ENCODE measurements around the gene A3GALT2. TPM values are rescaled to one million over a fixed set of nuclear protein-coding genes. Genes with fewer than 3 reads are reported as not detected.

Gene A3GALT2
- total RNA-seq, 1 donor from 2014 or later, result not detected

DNA sequence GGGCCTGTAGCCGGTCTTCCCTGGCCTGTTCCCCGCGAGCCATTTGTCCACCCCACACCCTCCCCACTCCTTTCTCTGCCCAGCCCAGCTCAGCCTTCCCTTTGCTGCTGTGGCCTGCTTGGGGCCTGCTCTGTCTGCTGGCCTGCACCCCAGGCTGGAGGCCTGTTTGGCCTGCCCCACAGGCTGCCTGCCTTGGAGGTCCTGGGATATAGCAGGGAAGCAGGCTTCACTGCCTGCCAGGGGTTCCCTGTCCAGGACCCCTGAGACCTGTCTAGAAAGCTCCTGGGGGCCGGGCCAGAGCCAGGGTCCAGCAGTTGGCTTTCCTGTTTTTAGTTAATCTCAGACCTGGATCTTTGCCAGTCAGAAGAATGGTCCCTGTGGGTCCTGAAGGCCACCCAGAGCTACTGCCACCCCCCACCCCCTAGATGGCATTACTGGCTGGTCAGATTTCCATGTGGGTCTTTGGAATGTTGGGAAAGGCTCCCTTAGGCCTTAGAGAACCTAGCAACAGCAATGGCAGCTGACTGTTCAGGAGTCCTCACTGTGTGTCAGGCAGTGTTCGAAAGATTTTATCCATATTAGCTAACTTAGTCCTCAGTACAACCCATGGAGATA is 56.9 kb downstream of the A3GALT2 start:
- no peak overlapping the region for H3K27ac Mint-ChIP-seq
- no peaks in the 10 kb centered on the region for H3K9me3 Mint-ChIP-seq
- peaks cover 17% of the 10 kb centered on the region for H3K4me1 Mint-ChIP-seq (ENCODE audit: low read depth)
- no peaks in the 10 kb centered on the region for H3K27me3 Mint-ChIP-seq (ENCODE audit: low read depth)
- no peak for DNase-seq (ENCODE audit: low spot score)
- H3K36me3 Mint-ChIP-seq (ENCODE audit: low read depth), result no peaks in the 10 kb centered on the region
- intact Hi-C loops (cut with micrococcal nuclease), result no loop called here
- no peak overlapping the region for H3K4me3 Mint-ChIP-seq (ENCODE audit: low read depth)

DNA sequence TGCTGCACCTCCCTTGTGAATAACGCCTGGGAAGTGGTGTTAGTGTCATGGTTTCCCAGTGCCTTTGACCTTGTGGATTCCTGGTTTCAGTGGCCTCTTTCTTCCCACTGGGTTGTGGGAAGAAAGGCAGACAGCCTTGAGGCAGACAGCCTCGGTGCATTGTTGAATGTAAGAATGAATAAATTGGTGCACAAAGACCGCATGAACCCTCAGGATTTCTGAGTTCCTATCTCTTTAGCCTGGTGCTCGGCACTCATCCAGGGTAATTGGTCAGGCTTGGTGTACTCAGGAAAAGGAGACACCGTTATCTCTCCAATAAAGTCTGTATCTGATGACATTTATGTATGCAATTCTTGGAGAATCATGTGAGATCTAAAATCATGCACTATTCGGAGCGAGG is 59.6 kb downstream of the A3GALT2 start:
- DNase-seq (ENCODE audit: low spot score), result no peak
- H3K4me1 Mint-ChIP-seq (ENCODE audit: low read depth), result peaks cover 20% of the 10 kb centered on the region
- H3K4me3 Mint-ChIP-seq (ENCODE audit: low read depth), result no peak overlapping the region
- intact Hi-C loops (cut with micrococcal nuclease), result no loop called here
- H3K9me3 Mint-ChIP-seq, result no peaks in the 10 kb centered on the region
- peaks cover 4% of the 10 kb centered on the region for H3K36me3 Mint-ChIP-seq (ENCODE audit: low read depth)
- H3K27ac Mint-ChIP-seq, result no peak overlapping the region
- H3K27me3 Mint-ChIP-seq (ENCODE audit: low read depth), result no peaks in the 10 kb centered on the region

GRCh38 chr1:33260439-33260838 is 60.5 kb downstream of the A3GALT2 start:
- DNase-seq (ENCODE audit: low spot score), result no peak
- H3K27me3 Mint-ChIP-seq (ENCODE audit: low read depth), result no peaks in the 10 kb centered on the region
- peaks cover 4% of the 10 kb centered on the region for H3K36me3 Mint-ChIP-seq (ENCODE audit: low read depth)
- intact Hi-C loops (cut with micrococcal nuclease), result no loop called here
- H3K27ac Mint-ChIP-seq, result no peak overlapping the region
- no peak overlapping the region for H3K4me3 Mint-ChIP-seq (ENCODE audit: low read depth)
- peaks cover 20% of the 10 kb centered on the region for H3K4me1 Mint-ChIP-seq (ENCODE audit: low read depth)
- no peaks in the 10 kb centered on the region for H3K9me3 Mint-ChIP-seq

DNA sequence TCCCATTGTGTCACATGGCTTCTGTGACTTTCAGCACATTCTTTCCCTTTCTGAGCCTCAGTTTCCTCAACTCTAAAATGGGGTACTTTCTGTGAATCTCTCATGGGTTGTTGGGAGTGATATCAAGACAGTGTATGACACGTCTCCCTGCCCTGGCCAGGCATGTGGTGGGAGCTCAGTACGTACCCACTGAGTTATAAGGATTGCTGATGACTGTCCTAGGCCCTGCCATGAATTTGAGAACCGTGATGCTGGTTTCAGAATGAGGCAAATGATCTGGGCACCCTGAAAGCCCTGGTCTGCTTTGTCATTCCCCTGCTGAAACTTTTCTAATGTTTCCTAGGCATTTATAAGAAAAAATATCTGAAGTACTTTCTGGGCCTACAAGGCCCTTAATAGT is 61.0 kb downstream of the A3GALT2 start:
- H3K36me3 Mint-ChIP-seq (ENCODE audit: low read depth), result peaks cover 4% of the 10 kb centered on the region
- H3K4me3 Mint-ChIP-seq (ENCODE audit: low read depth), result no peak overlapping the region
- intact Hi-C loops (cut with micrococcal nuclease), result loop anchor here (5.0 kb wide), 2 partner anchors 78 to 87 kb away; partner anchors contain the start of gene TRIM62
- no peaks in the 10 kb centered on the region for H3K27me3 Mint-ChIP-seq (ENCODE audit: low read depth)
- no peak overlapping the region for H3K27ac Mint-ChIP-seq
- H3K9me3 Mint-ChIP-seq, result no peaks in the 10 kb centered on the region
- DNase-seq (ENCODE audit: low spot score), result no peak
- peaks cover 24% of the 10 kb centered on the region for H3K4me1 Mint-ChIP-seq (ENCODE audit: low read depth)

DNA sequence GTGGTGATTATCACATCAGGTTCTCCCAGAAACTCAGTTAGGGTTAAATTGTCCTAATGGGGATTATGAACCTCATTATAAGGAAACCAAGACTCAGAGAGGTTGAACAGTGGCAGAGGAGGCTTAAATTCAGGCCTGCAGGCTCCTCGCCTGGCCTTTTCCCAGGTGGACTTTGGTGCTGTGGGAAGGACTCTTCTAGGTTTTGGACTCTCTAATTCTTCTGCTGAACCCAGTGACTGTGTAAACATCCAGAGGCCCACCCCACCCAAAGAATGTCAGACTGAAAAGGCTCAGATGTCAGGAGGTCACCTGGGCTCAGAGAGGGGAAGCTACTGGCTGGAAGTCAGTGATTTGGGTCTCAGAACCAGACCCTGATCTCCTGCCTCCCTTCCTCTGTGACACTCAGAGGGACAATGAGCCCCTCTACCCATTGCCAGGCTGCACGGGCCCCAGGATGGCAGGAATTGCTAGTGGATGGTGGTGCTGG is 62.1 kb downstream of the A3GALT2 start:
- no peaks in the 10 kb centered on the region for H3K9me3 Mint-ChIP-seq
- no peaks in the 10 kb centered on the region for H3K27me3 Mint-ChIP-seq (ENCODE audit: low read depth)
- DNase-seq (ENCODE audit: low spot score), result no peak
- H3K4me1 Mint-ChIP-seq (ENCODE audit: low read depth), result peaks cover 24% of the 10 kb centered on the region
- H3K4me3 Mint-ChIP-seq (ENCODE audit: low read depth), result peak overlapping the region; percentile 37
- intact Hi-C loops (cut with micrococcal nuclease), result loop anchor here (5.0 kb wide), 2 partner anchors 77 to 88 kb away; partner anchors contain the start of gene TRIM62
- no peak overlapping the region for H3K27ac Mint-ChIP-seq
- peaks cover 4% of the 10 kb centered on the region for H3K36me3 Mint-ChIP-seq (ENCODE audit: low read depth)

DNA sequence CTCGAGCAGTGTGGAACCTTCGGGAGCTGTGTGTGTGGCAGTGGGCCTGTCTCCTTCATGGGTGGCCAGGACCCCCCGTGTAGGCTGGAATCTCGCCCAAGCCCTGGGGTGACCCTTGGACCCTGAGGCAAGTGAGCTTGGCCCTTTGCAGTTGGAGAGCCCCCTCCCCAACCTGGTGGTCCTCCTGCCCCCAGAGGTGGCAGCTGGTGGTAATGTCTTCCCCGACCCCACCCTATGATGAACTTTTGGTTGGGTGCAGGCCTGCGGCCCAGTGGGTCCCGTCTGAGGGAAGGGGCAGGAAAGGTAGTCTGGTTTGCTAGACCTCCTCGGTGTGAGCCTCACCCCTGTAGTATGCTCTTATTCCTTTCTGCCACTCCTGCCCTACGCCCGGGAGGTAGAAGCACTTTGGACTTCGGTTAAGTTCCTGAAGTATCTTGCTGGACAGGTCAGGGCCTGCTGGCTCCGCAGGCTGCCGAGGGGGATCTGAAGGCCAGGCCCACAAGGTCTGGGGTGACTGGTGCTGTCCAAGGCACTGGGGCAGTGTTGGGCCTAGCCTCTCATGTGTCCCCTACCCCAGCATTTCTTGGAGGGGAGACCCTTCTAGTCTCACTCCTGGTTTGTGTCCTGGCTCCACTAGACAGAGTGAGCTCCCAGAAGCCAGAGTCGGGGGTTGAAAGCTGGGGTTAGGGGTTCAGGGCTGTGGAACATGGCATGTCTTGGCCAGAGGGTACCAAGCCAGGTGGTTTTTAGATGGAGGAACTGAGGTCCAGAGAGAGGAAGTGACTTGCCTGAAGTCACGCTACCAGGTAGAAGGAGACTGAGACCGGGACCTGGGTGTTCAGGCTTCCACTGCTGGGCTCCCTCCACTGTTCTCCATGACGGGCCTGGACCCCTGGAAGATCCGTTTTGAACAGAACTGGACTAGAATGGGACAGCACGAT is 62.9 kb downstream of the A3GALT2 start:
- H3K4me3 Mint-ChIP-seq (ENCODE audit: low read depth), result peak overlapping the region; percentile 92
- H3K36me3 Mint-ChIP-seq (ENCODE audit: low read depth), result peaks cover 4% of the 10 kb centered on the region
- H3K9me3 Mint-ChIP-seq, result no peaks in the 10 kb centered on the region
- intact Hi-C loops (cut with micrococcal nuclease), result loop anchor here (5.0 kb wide), 2 partner anchors 76 to 89 kb away; partner anchors contain the start of gene TRIM62
- peak overlapping the region; percentile 74 for H3K27ac Mint-ChIP-seq
- peaks cover 24% of the 10 kb centered on the region for H3K4me1 Mint-ChIP-seq (ENCODE audit: low read depth)
- DNase-seq (ENCODE audit: low spot score), result no peak
- H3K27me3 Mint-ChIP-seq (ENCODE audit: low read depth), result no peaks in the 10 kb centered on the region

DNA sequence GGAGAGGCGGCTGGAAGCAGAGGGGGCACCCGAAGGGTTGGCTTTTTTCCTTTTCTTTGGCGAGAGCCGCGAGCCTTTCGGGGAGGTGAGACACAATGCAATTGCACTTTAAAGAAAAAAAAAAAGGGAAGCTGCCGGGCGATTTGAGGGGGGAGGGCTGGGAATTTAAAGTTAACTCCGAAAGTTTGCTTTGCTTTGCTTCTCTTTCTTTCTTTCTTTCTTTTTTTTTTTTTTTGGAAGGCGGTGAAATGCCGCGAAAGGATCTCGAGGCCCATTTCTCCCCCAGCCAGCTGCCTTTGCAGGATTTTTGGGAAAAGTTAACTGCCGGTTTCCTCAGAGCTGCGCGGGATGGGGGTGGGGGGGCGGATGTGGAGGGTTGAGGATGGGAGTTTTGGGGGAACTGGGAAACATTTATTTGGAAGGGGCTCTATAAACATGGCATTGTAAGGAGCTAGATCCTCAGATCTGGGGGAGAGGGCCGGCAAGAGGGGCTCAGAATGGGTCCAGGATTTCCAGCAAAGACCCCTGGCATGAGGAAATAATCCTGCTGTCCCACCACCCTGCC is 63.6 kb downstream of the A3GALT2 start:
- no peaks in the 10 kb centered on the region for H3K9me3 Mint-ChIP-seq
- peaks cover 24% of the 10 kb centered on the region for H3K4me1 Mint-ChIP-seq (ENCODE audit: low read depth)
- peak overlapping the region; percentile 94 for H3K27ac Mint-ChIP-seq
- peaks cover 3% of the 10 kb centered on the region for H3K27me3 Mint-ChIP-seq (ENCODE audit: low read depth)
- H3K36me3 Mint-ChIP-seq (ENCODE audit: low read depth), result peaks cover 4% of the 10 kb centered on the region
- DNase-seq (ENCODE audit: low spot score), result no peak
- peak overlapping the region; percentile 92 for H3K4me3 Mint-ChIP-seq (ENCODE audit: low read depth)
- intact Hi-C loops (cut with micrococcal nuclease), result loop anchor here (5.0 kb wide), 2 partner anchors 75 to 90 kb away; partner anchors contain the start of gene TRIM62

Other genes starting within 250 kb of the A3GALT2 start
- 2.4 and 2.9 TPM in 2 replicates for gene AZIN2, start 239.9 kb downstream of the A3GALT2 start, total RNA-seq
- 5.0 and 5.6 TPM in 2 replicates for gene TRIM62, start 139.1 kb downstream of the A3GALT2 start, total RNA-seq
- 21.3 and 22.2 TPM in 2 replicates for gene ZNF362, start 64.6 kb downstream of the A3GALT2 start, total RNA-seq
- gene PHC2, start 110.0 kb upstream of the A3GALT2 start, total RNA-seq, result 33.1 and 33.3 TPM in 2 replicates
- gene ZSCAN20, start 151.5 kb upstream of the A3GALT2 start, total RNA-seq, result 2.6 and 4.1 TPM in 2 replicates